COR-L47 (cell line): ENCODE results near the gene ATP8B3.

Experiments used
- DNase-seq: peaks from one replicate; lab custom pipeline; 2025; lab: John Stamatoyannopoulos, UW

The ATP8B3 gene, protein sequence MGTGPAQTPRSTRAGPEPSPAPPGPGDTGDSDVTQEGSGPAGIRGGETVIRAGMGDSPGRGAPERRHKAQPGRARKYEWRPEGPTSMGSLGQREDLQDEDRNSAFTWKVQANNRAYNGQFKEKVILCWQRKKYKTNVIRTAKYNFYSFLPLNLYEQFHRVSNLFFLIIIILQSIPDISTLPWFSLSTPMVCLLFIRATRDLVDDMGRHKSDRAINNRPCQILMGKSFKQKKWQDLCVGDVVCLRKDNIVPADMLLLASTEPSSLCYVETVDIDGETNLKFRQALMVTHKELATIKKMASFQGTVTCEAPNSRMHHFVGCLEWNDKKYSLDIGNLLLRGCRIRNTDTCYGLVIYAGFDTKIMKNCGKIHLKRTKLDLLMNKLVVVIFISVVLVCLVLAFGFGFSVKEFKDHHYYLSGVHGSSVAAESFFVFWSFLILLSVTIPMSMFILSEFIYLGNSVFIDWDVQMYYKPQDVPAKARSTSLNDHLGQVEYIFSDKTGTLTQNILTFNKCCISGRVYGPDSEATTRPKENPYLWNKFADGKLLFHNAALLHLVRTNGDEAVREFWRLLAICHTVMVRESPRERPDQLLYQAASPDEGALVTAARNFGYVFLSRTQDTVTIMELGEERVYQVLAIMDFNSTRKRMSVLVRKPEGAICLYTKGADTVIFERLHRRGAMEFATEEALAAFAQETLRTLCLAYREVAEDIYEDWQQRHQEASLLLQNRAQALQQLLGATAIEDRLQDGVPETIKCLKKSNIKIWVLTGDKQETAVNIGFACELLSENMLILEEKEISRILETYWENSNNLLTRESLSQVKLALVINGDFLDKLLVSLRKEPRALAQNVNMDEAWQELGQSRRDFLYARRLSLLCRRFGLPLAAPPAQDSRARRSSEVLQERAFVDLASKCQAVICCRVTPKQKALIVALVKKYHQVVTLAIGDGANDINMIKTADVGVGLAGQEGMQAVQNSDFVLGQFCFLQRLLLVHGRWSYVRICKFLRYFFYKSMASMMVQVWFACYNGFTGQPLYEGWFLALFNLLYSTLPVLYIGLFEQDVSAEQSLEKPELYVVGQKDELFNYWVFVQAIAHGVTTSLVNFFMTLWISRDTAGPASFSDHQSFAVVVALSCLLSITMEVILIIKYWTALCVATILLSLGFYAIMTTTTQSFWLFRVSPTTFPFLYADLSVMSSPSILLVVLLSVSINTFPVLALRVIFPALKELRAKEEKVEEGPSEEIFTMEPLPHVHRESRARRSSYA (N-terminal part only)

DNA sequence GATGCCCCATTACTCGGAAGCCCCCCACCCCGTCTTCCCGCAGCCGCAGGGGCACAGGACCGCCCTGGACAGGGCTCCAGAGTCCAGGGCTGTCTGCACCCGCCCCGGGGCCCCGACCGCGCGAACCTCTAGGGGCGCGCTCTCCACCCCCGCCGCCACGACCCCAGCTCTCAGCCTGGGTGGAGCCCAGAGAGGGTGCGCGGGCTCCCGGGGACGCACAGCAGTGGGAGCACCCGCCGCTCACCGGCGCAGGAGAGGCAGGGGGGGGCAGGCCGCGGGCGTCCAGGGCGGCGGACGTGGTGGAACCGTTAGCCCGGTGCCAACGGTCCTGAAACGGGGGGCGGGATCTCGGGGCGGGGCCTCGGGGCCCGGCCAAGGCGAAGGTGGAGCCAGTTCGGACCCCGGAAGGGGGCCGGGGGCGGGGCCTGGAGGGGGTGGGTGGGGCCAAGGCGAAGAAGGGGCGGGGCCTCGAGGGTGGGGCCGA lies at the start of gene ATP8B3:
Gene ATP8B3 (minus strand): TSS at position 335 of the 484 bp plus-strand sequence. CDS start 540 bp downstream, outside the sequence.
- DNase-seq = no peak

DNA sequence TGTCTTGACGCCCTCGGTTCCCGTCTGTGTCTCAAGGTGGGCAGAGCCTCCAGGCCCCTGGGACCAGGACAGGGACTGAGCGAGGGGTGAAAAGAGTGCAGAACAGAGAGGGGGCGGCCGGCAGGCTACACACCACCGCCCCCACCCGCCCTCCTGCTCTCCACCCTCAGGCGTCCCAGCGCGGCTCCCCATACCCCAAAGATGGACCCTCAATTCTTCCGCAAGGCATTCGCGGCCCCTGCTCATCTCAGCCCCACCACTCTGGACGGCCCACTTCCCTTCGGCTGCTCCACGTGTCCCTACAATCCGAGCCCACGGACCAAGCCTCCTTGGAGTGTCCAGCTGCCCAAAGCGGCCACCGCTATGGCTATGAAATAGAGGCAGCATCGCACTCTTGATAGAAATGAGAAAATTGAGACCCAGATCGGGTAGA lies 49.5 kb upstream of the ATP8B3 start:
- DNase-seq = no peak

DNA sequence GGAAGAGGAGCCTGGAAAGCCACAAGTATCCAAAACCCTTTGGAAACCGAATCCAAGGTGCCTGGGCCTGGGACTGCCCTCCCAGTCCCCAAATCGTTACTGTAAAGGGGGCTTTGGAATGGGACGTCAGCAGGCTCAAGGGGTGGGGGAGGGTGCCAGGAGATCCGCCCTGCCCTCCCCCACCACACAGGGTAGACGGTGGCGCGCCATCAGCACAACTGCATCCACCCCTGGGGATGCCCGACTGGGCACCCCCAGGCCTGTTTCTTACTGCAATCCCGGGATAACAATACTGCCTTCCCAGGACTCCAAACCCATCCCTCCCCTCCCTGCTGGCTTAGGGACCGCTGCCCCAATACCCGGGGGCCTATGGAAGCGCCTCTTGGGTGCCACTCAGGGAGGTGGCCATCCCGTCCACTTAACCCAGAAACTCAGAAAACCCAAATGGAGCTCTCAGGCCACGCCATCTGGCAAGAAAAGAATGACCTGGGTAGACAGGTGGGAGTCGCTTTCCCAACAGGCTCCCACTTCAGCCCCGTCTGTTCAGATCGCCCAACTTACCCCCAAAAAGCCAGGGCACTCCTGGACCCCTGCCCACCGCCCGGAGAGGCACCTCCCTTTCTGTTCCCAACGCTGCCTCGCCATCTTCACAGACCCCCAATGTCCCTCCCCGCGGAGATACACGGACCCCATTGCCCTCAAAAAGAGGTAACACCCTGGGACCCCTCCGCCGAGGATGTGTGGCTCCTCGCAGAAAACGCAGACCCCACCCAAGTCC lies 48.9 kb upstream of the ATP8B3 start:
- no peak for DNase-seq

DNA sequence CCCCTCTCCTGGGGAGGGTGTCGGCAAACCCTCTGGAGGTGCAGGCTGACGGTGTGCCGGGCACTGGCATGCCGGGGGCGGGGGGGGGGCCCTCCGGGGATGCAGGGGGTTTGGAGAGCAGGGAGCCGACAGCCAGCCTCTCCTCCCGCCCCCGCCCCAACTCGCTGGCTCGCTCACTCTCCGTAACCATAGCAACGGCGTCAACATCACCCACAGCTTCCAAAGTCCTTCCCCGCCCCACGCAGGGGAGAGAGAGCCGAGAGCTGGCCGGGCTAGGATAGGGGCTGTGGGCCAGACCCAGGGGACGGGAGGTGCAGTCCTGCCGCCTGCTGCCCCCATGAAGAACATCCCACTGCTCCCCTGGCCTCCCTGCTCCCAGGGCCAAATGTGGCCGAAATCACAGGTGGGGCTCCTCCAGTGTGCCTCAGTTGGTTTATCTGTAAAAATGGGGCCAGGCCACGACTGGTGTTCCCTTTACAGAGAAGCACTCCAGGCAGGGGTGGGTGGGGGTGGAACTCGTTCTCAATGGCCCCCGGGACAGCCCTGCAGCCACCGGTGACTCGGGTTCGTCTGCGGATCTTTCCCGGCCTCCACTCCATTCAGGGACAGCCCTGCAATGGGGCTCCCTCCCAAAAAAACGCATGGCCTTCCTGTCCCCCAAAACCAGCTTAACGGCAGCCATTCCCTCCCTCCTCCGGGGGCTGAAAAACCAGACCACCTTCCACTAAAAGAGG lies 48.1 kb upstream of the ATP8B3 start:
- DNase-seq = peak; percentile 78

DNA sequence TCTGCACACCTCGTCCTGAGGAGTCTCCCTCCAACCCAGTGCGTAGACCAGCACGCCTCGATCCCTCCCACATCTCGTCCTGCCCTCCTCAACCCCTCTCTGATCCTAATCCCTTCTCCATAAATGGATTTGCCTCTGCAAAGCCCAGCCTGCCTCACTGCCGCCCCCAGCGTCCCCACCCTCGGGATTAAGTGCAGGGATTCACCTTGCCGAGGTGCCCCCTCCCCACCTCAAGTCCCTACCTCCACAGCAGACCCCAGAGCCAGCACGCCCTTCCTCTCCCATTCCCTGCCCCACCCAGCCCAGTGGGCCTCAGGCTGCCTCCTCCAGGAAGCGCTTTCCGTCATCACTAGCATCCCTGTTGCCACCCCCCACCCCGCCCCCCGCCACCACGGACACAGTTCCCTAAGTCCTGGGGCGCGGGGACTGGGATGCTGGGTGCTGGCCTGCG lies 47.3 kb upstream of the ATP8B3 start:
- no peak for DNase-seq

DNA sequence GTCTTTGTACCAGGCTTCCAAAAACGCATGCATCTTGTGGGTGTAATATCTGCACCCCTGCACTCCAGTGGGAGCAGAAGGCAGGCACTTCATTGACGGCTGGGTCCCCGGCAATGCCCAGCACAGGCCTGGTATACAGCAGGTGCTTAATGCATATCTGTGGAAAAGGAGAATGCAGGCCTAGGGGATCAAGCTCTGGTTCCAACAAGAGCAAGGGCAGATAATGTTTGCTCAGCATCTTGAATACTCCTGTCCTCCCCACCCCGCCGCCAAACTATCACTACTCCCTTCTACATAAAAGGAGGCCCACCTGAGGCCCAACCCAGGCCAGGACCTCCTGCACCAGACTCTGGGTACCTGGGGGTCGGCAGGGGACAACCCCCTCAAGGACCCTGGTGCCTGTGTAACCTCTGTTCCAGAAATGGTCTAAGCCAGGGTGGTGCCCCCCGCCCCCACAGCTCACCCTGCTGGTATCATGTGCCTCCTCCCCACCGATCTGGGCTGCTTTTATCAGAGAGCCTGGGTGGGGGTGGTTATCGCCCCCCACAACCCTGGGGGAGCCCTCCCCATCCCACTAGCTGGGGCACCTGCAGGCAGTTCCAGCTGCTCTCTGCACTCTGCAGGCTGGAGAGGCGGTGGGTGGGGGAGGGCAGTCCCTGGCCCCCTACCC lies 46.5 kb upstream of the ATP8B3 start:
- DNase-seq = no peak

DNA sequence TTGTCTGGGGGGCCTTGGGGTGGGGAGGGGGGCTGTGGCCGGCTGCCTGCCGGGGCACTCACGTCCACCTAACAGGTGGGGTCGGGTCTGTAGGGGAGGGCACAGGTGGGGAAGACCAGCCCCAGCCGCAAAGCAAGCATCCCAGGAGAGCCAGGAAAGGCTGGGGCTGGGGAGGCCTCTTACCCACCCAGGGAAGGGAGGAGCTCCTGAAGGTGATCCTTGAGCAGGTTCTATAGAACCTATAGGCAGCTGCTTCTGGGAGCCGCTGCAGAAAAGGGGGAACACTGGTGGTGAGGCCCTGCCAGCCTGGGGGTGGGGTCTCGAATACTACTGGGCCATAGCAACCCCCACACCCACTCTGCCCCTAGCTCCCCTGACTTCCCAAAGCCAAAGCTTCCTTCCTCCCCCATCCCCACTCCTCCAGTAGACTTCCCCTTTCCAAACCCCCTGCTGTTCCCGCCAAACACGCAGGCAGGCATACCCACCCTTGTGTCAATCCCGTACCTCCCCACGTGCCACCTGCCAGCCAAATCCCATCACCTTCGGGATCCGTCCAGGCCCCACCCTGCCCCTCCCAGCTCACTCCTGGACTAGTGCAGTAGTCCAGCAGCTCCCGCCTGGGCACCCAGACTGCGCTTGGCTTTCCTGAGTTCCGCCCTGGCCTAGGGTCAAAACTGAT lies 45.7 kb upstream of the ATP8B3 start:
- DNase-seq = no peak

DNA sequence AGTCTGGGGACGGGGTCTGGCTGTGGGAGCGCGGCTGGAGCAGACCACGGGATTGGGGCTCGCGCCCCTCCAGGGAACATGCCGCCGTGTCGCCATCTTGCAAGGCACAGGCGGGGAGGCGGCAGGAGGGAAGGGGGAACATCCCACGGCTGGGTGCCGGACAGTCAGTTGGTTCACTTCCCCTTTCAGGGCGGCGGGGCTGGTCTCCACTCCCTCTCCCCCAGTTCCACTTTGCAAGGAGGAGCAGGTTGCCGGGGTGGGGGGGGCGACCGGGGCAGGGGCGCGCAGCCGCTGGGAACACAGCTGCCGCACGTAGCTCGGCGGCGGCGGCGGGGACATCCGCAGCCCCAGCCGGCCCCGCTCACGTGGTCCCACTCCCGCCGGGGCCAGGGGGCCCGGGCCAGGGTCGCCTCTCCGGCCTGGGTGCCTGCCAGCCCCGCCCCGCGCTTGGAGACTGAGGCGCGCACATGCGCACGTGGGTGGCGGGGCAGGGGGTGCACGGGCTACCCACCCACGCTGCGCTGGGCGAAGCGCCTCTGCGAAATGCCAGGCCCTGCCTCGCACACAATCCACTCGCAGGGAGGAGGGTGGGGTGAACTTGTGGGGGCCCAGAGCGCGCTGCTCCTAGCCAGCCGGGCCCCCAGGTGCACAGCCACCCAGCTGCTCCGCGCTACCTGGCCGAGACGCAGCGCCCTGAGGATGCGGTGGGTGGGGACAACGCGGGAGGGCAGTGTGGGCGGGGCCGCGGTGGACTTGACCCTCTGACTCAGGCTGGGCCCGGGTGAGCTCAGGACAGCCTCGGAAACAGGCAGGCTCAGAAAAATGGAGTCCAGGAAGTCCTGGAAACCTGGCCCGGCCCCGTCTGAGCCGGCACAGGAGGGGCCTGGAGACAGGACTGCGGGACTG lies 44.9 kb upstream of the ATP8B3 start:
- DNase-seq = no peak

DNA sequence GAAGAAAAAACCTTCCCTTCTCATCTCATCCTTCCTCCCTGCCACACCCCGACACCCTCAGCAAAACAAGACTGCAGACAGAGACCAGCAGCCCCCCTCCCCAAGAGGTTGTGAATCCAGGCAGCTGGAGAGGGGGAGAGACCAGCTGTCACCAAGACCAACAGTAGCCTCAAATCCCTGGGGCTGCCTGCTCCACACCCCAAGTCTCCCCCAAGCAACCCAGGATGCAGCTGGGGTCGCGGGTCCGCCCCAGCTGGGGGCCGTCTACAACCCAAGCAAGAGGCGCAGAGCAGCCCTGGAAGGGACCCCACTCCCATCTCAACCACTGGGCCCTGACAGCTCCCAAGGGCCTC lies 44.2 kb upstream of the ATP8B3 start:
- DNase-seq = no peak

DNA sequence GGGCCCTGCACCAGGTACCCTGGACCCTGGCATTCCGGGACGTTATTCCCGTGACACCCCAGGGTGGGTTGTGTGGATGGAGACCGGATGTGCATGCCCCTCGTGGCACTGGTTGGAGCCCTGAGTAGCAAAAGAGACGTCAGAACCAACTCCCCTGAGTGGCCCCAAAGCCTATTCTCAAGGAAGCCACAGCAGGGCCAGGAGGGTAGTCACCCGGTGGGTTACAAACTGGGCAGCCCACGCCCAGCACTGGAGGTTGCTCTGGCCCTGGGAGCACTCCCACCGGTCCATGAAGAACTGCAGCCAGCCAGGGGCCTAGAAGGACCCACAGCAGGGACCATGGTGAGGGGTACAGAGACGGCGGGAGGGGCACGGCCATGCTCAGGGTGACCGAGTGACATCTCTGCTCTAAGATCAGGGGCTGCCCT lies 43.8 kb upstream of the ATP8B3 start:
- no peak for DNase-seq

DNA sequence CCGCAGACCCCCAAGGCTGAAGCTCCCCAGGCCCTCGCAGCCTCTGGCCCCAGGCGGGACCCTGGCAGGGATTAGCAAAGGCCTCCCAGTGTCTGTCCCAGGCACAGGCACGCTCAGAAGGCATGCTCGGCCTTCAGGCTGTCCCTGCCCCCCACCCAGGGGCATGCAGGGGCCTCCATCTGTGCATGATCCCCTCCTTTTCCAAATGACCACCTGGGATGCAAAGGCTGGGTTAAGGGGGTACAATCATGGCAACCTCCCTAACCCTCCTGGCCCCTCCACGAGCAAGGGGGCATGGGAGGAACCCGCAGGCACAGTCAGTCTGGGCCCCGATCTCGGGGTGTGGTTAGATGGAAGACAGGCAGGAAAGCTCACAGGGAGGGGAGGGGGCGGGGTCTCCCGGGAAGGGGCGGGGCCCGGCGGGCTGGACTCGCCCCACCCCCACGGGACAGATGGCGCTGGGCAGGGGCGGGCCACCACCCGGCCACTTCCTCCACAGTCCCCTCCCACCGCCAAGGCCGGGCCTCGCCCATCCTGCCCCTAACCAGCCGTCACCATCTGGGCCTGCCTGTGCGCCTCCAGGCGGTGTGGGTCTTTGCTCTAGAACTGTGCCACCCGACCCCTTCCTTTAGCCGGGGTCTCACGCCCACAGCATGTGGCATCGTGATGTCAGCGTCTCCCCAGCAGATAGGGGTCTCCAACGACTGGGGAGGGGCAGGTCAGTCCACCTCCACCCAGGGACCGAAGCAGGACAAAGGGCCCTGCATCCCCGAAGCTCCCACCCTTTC lies 43.2 kb upstream of the ATP8B3 start:
- no peak for DNase-seq

DNA sequence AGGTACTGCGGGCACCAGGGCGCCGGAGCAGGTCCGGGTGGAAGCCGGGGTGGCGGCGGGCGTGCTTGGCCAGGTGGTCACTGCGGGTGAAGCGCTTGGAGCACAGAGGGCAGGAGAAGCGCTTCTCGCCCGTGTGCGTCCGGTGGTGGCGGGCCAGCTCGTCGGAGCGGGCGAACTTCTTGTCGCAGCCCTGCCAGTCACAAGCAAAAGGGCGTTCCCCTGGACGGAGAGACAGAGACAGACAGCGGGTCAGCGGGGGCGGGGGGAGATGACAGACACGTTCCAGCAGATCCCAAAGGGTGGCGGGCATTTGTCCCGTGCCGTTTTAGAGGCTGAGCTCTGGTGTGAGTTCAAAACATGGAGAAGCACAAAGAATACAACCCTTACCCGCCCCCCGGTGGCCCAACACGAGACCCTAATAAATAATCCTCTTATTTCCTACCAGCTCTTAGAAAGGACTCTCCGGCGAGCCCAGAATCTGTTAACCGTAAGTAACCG lies 42.5 kb upstream of the ATP8B3 start:
- no peak for DNase-seq

DNA sequence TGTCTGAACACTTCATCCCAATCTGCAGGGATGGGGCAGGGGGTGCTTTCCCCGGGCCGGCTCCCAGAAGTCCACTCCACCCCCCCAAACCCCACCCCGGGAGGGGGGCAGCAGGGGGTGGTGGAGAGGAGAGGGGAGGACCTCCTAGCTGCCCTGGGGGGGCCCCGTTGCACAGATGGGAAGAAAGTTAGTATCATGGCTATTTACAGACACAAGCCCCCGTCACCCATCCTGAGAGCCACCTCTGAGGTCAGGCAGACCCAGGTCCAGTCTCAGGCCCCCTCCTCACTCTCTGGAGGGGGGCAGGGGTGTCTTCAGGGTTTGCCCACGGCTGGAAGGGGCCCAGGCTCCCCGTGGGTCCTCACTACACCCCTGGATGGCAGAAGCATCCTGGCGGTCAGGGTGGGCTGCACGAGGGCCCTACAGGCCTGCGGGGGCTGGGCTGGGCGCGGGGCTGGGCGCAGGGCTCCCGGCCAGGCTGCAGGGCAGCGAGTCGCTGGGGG lies 42.0 kb upstream of the ATP8B3 start:
- no peak for DNase-seq

DNA sequence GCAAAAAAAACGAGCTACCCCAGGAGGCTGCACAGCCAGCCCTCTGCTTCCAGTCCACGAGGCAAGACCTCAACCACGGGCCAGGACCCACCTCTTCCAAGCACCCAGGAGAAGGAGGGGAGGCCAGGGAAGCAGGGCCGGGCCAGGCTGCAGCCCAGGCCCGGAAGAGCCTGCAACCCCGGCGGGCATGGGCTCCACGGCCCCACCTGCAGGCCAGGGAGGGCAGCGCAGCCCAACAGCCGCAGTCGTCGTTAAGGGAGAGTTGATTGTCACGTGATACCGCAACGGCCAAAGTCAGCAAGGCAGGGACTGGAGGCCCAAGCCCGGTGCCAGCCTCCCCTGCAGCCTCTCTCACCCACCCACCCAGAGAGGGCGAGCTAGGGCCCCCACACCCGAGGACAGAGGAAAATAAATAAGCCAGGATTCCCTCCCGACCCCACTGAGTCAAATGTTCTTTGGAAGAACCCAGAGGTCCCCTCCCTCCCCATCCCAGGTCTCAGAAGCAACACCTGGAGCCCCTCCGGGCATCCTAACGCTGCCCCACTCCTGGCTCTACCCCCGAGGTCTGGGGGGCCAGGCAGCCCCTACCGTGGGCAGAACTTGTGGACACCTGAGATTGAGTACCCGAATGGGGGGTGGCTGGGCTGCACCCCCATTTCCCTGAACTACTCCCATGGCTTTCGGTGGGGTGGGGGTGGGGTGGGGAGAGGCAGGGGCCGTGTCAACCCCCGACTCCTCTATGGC lies 41.4 kb upstream of the ATP8B3 start:
- DNase-seq = peak; percentile 60

DNA sequence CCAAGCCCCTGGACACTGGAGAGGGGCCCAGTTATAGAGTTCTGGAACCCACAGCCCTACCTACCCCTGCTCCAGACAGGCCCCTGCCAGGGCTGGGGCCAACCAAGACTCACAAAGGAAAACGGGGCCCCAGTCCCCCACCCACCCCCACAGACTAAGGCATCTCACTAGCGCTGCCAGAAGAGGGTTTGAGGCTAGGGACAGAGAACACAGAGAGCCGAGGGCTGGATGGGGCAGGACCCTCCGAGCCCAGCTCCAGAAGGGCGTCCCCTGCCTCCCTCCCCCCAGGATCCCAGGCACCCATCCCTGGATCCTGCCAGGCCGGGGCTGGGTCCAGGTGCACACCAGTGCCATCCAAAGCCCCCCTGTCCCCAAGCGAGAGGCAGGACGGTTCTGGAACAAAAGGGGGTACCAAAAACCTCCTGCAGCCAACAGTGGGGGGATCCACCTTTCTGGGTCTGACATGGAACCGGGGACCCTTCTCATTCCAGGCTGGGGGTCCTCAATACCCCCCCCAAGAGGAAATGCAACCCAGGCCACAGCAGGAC lies 40.6 kb upstream of the ATP8B3 start:
- no peak for DNase-seq
